Measurements from ENCODE around the gene CXXC4.

GRCh38 chr4:104472766-104473165, 21.9 kb downstream of the CXXC4 start:
- TF ChIP-seq POLR2AphosphoS5 (IDR thresholded peaks at IDR 0.05; ENCODE audit: borderline replicate concordance, low read depth, low read length) = no peak
- no peak for TF ChIP-seq EZH2 (IDR thresholded peaks at IDR 0.05)

Data from SK-N-MC (cell line).